Parathyroid adenoma (tissue), 2 donors: ENCODE results near the gene FLCN.

Experiments used
- H2AFZ ChIP-seq: fragments of 300-600 bp; sonication (generic); one replicate; pipeline ENCODE4 v1.7.0; 2017; ENCODE audit warnings: antibody characterized with exemption, mild to moderate bottlenecking
- H3K27ac ChIP-seq: fragments of 300-600 bp; sonication (generic); one replicate; pipeline ENCODE4 v1.7.0; 2017
- H3K27me3 ChIP-seq: fragments of 300-600 bp; sonication (generic); one replicate; pipeline ENCODE4 v1.7.0; 2017; ENCODE audit warnings: low read length; ENCODE audit not compliant: control insufficient read depth, insufficient read depth
- H3K36me3 ChIP-seq: fragments of 300-600 bp; sonication (generic); one replicate; pipeline ENCODE4 v1.7.0; 2017; ENCODE audit warnings: low read length; ENCODE audit not compliant: control insufficient read depth, insufficient read depth
- H3K4me1 ChIP-seq: fragments of 300-600 bp; sonication (generic); one replicate; pipeline ENCODE4 v1.7.0; 2017; ENCODE audit warnings: control low read depth
- H3K4me2 ChIP-seq: fragments of 300-600 bp; sonication (generic); one replicate; pipeline ENCODE4 v1.7.0; 2017; ENCODE audit warnings: low read length
- H3K4me3 ChIP-seq: fragments of 300-600 bp; sonication (generic); one replicate; pipeline ENCODE4 v1.7.0; 2017; ENCODE audit warnings: low read depth, low read length
- H3K79me2 ChIP-seq: fragments of 300-600 bp; sonication (generic); one replicate; pipeline ENCODE4 v1.7.0; 2017; ENCODE audit warnings: control low read depth
- H3K9ac ChIP-seq: fragments of 300-600 bp; sonication (generic); one replicate; pipeline ENCODE4 v1.7.0; 2017; ENCODE audit warnings: mild to moderate bottlenecking
- H3K9me3 ChIP-seq: fragments of 300-600 bp; sonication (generic); one replicate; pipeline ENCODE4 v1.7.0; 2017; ENCODE audit warnings: low read length; ENCODE audit not compliant: control insufficient read depth
- TF ChIP-seq, protein P1 (sequence below): fragments of 300-600 bp; sonication (generic); IDR thresholded peaks from one replicate; pipeline ENCODE4 v1.7.0; 2017; ENCODE audit warnings: antibody characterized with exemption, mild to moderate bottlenecking
- donor health status: primary hyperparathyroidism.

The FLCN gene

DNA sequence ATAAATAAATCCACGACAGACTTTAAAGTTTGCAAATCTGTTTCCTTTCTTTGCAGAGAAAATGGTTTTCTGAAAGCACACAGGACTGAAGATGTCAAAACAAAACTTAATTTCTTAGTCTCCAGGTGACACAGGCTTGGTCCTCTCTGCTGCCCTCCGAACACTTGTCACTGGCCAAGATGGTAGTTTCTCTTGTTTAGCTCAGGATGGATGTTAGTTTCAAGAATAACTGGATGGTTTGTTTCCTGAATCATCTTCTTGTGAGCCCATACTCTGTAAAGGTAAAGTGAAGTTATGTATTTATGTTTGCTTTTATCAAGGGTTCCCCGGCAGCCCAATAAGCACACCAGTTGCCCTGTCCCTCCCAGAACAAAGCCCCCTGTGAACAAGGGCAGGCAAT, 9.9 kb upstream of the FLCN start:
- Histone ChIP-seq H3K4me1 (no peaks in the 10 kb centered on the region), H3K9me3 (no peaks in the 10 kb centered on the region), H3K27me3 (no peaks in the 10 kb centered on the region), H3K36me3 (no peaks in the 10 kb centered on the region), H3K27ac (no peak overlapping the region), H2AFZ (no peak overlapping the region), H3K4me3 (no peak overlapping the region), H3K79me2 (no peaks in the 10 kb centered on the region), H3K4me2 (no peak overlapping the region), H3K9ac (no peak overlapping the region)
- TF ChIP-seq, protein P1, sequence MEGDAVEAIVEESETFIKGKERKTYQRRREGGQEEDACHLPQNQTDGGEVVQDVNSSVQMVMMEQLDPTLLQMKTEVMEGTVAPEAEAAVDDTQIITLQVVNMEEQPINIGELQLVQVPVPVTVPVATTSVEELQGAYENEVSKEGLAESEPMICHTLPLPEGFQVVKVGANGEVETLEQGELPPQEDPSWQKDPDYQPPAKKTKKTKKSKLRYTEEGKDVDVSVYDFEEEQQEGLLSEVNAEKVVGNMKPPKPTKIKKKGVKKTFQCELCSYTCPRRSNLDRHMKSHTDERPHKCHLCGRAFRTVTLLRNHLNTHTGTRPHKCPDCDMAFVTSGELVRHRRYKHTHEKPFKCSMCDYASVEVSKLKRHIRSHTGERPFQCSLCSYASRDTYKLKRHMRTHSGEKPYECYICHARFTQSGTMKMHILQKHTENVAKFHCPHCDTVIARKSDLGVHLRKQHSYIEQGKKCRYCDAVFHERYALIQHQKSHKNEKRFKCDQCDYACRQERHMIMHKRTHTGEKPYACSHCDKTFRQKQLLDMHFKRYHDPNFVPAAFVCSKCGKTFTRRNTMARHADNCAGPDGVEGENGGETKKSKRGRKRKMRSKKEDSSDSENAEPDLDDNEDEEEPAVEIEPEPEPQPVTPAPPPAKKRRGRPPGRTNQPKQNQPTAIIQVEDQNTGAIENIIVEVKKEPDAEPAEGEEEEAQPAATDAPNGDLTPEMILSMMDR = no peak

DNA sequence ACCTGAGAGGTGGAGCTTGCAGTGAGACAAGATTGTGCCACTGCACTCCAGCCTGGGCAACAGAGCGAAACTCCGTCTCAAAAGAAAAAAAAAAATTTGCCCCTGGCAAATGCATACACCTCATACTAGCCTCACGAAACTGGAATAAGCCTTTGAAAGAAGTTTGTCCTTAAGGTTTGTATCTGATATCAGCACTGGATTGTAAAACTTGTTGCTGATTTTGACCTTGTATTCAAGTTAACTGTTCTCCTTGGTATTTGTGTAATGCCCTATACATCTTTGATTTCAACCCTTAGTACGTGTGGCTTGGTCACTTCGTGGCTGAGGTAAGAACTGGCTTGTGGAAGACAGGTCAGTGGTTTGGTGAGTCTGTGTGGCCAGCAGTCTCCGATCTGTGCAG, 6.2 kb upstream of the FLCN start:
- H3K27me3 ChIP-seq = no peaks in the 10 kb centered on the region
- no peaks in the 10 kb centered on the region for H3K4me1 ChIP-seq
- TF ChIP-seq, protein P1 = no peak
- no peaks in the 10 kb centered on the region for H3K79me2 ChIP-seq
- H3K4me2 ChIP-seq = no peak overlapping the region
- no peak overlapping the region for H3K27ac ChIP-seq
- H2AFZ ChIP-seq = no peak overlapping the region
- no peaks in the 10 kb centered on the region for H3K9me3 ChIP-seq
- H3K4me3 ChIP-seq = no peak overlapping the region
- H3K9ac ChIP-seq = no peak overlapping the region
- H3K36me3 ChIP-seq = no peaks in the 10 kb centered on the region

DNA sequence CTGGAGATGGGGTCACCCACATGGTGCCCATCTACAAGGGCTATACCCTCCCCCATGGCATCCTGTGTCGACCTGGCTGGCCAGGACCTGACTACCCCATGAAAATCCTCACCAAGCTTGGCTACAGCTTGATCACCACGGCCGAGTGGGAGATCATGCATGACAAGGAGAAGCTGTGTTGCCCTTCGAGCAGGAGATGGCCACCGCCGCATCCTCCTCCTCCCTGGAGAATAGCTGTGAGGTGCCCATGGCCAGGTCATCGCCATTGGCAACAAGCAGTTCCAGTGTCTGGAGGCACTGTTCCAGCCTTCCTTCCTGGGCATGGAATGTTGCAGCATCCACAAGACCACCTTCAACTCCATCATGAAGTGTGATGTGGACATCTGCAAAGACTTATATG, 5.3 kb upstream of the FLCN start:
- H3K4me2 ChIP-seq = no peak overlapping the region
- no peak overlapping the region for H3K9ac ChIP-seq
- H3K36me3 ChIP-seq = no peaks in the 10 kb centered on the region
- no peaks in the 10 kb centered on the region for H3K9me3 ChIP-seq
- no peaks in the 10 kb centered on the region for H3K27me3 ChIP-seq
- peaks cover under 1% of the 10 kb centered on the region for H3K79me2 ChIP-seq
- H3K4me3 ChIP-seq = no peak overlapping the region
- H3K4me1 ChIP-seq = no peaks in the 10 kb centered on the region
- TF ChIP-seq, protein P1 = no peak
- H3K27ac ChIP-seq = no peak overlapping the region
- H2AFZ ChIP-seq = no peak overlapping the region

DNA sequence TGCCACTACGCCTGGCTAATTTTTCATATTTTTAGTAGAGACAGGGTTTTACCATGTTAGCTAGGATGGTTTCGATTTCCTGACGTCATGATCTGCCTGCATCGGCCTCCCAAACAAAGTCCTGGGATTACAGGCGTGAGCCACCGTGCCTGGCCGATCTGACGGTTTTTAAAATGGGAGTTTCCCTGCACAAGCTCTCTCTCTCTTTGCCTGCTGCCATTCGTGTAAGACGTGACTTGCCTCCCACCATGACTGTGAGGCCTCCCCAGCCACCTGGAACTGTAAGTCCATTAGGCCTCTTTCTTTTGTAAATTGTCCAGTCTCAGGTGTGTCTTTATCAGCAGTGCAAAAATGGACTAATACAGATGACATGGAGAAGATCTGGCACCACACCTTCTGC, 4.7 kb upstream of the FLCN start:
- H3K27ac ChIP-seq = no peak overlapping the region
- no peaks in the 10 kb centered on the region for H3K27me3 ChIP-seq
- no peak overlapping the region for H3K4me3 ChIP-seq
- no peaks in the 10 kb centered on the region for H3K4me1 ChIP-seq
- H3K36me3 ChIP-seq = no peaks in the 10 kb centered on the region
- H3K4me2 ChIP-seq = no peak overlapping the region
- H3K9me3 ChIP-seq = no peaks in the 10 kb centered on the region
- TF ChIP-seq, protein P1 = no peak
- H3K9ac ChIP-seq = no peak overlapping the region
- H2AFZ ChIP-seq = no peak overlapping the region
- H3K79me2 ChIP-seq = peaks cover 6% of the 10 kb centered on the region

DNA sequence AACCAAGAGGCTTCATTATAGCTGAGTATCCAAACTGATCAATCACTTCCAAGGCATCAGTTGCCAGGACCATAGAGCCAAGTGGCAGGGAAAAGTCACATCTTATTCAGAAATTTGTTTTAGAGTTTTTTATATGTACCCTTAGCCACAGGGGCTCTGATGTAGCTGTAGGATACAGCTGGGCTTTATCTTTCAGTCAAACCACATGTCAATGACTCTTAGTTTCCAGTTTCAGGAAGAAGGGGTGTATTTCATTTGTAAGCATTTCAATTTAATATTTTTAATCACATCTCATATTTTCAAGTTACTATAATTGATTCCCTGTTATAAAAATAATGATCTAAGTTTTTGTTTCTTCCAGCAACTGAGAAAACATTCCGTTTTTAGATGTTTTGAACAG, 2.9 kb upstream of the FLCN start:
- Histone ChIP-seq H3K27me3 (no peaks in the 10 kb centered on the region), H3K27ac (no peak overlapping the region), H3K36me3 (no peaks in the 10 kb centered on the region)

More for the DNA sequence above, 2.9 kb upstream of the FLCN start:
- no peak overlapping the region for H2AFZ ChIP-seq
- no peak overlapping the region for H3K9ac ChIP-seq
- peaks cover 20% of the 10 kb centered on the region for H3K79me2 ChIP-seq
- TF ChIP-seq, protein P1 = no peak
- no peak overlapping the region for H3K4me3 ChIP-seq
- peaks cover 4% of the 10 kb centered on the region for H3K4me1 ChIP-seq
- H3K9me3 ChIP-seq = no peaks in the 10 kb centered on the region
- H3K4me2 ChIP-seq = no peak overlapping the region
